Fibroblast of peridontal ligament (primary cell): ENCODE results near the gene MOAP1.
"Not testable (repeated sequence)": the region's sequence is repeated elsewhere in the genome, so short reads cannot be mapped to it uniquely, and the experiment has no call there.

ENCODE experiments used
- DNase-seq: peaks from one replicate; pipeline ENCODE4 v3.0.0-alpha.2; 2010; ENCODE audit errors: extremely low read depth

Gene MOAP1

GRCh38 chr14:93146119-93146518, 38.6 kb downstream of the MOAP1 start:
- DNase-seq: no peak

- no peak for DNase-seq
These were observed 41.6 kb downstream of the MOAP1 start for GRCh38 chr14:93142854-93143652.

GRCh38 chr14:93137864-93138263, 46.8 kb downstream of the MOAP1 start:
- no peak for DNase-seq

DNA sequence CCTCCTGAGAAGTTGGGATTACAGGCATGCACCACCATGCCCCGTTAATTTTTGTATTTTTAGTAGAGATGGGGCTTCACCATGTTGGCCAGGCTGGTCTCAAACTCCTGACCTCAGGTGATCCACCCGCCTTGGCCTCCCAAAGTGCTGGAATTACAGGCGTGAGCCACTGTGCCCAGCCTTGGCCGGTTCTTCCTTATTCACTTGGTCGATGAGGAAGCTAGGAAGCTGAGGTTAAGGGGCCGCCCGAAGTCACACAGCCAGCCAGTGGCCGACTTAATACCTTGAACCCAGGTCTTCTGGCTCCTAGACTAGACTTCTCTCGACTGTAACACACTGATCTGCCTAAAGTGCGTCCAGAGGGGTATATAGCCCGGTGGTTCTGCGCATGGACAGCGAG, 48.2 kb downstream of the MOAP1 start:
- not testable (repeated sequence) for DNase-seq

GRCh38 chr14:93136009-93136408, 48.7 kb downstream of the MOAP1 start:
- DNase-seq: no peak

- DNase-seq: no peak
These were observed 49.3 kb downstream of the MOAP1 start for GRCh38 chr14:93135399-93135798.

DNA sequence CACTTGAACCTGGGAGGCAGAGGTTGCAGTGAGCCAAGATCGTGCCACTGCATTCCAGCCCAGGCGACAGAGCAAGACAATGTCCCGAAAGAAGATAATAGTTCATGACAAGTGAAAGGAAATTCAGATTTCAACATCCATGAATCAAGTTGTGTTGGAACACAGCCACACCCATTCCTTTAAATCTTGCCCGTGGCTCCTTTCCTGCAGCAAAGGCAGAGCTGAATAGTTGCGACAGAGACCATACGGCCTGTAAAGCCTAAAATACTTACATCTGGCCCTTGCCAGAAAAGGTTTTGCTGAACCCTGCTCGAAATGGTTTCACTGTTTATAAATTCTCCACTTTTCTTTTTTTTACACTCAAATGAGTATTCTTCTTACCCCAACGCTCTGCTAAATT, 51.2 kb downstream of the MOAP1 start:
- DNase-seq: peak; percentile 95

DNA sequence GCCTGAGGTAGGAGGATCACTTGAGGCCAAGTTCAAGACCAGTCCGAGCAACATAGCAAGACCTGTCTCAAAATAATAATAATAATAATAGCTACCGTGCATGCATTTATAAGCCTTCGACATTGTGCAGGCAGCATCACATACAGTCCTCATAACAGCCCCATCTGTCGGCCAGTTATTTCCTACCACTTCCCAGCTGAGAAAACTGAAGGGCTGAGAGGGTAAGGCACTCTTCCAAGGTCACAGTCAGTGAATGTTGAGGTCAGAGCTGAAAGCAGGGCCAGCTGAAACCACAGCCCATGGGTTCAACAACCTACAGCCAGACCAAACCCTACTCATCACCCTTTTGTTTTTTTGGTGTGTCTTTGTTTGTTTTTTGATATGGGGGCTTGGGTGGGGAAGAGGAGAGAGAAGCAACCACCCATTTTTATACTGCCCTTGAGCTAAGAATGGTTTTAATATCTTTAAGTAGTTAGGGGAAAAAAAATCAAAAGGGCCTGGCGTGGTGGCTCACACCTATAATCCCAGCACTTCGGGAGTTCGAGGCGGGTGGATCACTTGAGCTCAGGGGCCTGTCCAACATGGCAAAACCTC, 52.1 kb downstream of the MOAP1 start:
- peak; percentile 24 for DNase-seq
